Activated CD8-positive, alpha-beta memory T cell treated with anti-CD3 and anti-CD28 coated beads for 1 hour (primary cell): ENCODE measurements around the gene ALDH3A1.

ENCODE experiments used
- DNase-seq, 2 donors: peaks; one replicate each; pipeline ENCODE4 v3.0.0-alpha.2; 2020; ENCODE audit warnings: low read depth in 1 of 2; ENCODE audit errors: extremely low read depth in 1 of 2

The ALDH3A1 gene

DNA sequence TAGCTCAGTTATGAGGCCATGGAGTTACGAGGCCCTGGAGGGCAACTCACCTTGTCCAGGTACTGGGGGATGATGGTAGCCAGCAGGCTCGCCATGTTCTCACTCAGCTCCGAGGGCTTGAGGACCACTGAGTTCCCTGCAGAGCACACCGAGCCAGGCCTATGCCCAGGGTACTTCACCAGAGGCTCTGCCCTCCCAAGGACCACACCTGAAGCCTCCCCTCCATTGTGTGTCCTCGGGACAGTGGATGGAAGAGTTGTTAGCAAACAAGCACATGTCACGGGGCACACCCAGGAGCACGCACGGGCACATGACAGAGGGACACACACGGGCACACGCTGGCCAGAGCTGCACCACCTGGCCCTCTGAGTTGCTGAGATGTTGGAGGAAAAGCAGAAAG is 5.6 kb downstream of the ALDH3A1 start:
- DNase-seq: no peak

DNA sequence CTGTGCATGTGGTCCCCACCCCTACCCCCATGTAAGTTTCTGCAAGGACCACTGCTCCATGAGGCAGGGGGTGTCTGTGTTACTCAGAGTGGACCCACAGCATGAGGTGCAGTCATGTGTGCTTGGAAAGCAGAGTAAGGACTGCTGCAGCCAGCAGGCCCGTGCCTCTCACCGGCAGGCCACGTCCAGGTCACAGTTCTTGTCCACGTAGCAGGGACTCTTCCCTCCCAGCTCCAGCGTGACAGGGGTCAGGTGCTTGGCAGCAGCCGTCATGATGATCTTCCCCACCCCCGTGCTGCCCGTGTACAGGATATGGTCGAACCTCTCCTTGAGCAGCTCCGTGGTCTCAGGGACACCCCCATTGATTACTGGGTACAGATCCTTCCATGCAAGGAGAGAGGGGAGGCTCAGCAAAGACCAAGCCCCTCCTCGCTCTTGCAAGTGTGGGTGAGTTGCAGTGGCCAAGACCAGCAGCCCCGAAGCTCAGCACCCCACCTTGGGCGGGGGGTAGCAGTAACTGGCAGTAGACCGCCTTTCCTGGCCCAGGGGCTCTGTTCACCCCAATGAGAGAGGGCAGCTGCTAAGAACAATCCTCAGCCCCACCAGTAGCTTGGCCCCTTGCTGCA is 6.2 kb downstream of the ALDH3A1 start:
- DNase-seq: no peak

- DNase-seq: no peak
Measured at GRCh38 chr17:19740933-19741332, 7.2 kb downstream of the ALDH3A1 start.

DNA sequence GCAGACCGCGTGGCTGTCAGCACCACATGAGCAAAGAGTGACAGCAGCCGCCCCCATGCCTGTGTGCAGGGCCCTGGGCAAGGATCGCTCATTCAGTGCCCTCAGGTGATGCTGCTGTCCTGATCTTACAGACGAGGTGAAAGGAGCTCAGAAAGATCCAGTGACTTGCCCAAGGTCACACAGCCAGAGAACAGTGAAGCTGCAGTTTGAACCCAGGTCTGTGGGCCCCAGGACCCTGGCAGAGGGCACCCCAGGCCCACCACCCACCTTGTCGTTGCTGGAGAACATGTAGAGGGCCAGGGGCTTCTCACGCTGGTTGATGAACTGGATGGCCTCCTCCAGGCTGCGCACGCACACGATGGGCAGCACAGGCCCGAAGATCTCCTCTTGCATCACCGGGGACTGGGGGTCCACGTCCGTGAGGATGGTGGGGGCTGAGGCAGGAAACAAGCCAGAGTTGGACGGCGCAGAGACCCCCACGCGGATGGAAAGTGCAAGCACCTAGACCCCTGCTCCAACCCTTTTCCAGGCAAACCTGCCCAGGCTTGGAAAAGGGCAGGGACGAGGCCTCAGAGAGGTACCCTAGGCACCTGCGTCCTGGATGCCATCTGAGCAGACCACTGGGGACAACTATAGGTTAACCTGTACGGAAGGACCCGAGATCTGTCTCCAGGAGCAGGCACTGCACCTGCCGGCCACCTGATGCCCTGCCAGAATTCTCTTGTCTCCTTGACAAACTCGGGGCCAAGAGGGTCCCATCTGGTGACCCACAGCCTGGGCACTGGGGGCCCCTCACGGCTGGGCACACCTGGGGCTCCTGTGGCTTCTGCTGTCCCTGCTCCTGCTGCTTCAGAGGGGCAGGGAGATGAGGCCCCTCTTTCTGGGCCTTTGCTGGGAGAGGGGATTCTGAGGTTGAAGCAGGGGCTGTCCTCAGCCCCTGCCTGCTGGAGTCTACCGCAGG is 8.6 kb downstream of the ALDH3A1 start:
- no peak for DNase-seq

DNA sequence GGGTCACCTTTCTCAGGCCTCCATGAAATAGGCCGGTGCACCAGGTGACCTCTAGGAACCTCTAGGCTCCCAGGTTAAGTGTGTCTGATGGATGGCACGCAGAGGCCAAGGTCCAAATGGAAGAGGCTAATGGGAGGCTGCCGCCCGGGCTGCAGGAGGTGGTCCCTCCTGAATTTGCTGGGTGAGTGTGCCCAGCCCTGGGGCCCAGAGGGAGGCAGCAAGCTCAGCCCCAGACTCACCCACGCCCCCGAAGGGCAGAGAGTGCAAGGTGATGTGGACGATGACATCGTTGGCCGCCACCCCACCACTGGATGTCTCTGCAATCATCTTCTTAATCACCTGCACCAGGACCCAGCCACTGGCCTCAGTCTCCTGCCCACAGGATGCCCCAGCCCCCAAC is 9.3 kb downstream of the ALDH3A1 start:
- no peak for DNase-seq

DNA sequence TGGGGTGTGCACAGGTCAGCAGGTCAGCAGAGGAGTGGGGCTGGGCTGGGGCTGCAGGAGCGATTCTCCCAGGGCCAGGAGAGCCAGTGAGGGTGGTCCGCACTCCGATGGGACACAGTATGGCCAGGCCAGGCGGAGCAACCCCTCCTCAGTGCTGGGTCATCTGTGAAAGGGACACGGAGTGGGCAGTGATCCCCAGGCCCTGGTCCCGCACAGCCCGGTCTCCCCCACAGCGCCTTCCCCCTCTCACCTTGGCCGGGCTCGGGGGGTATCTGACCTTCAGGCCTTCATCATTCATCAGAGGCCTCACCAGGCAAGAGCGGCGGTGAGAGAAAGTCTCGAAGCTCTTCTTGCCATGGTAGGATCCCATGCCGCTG is 10.0 kb downstream of the ALDH3A1 start:
- no peak for DNase-seq

GRCh38 chr17:19737305-19738072 is 10.6 kb downstream of the ALDH3A1 start:
- DNase-seq: no peak

GRCh38 chr17:19736071-19736470 is 12.0 kb downstream of the ALDH3A1 start:
- DNase-seq: no peak

- DNase-seq: no peak
Measured at GRCh38 chr17:19733953-19734526, 14.1 kb downstream of the ALDH3A1 start.

DNA sequence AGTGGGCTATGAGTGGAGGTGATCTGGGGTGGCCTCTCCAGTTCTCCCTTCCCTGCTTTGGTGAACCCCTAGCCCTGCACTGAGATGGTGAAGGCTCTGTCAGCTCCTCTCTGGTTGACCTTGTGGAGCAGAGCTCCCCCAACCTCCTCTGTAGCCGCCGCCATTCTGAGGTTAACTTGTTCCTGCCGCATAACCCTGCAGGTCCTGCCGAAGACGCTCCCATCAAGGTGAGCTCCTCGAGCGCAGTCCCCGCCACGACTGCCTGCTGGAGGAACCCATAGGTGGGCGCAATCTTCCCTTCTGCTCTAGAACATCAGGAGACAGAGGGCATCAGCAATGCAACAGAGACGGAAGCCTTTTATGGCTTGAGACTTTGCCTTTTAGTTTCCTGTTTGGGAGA is 16.5 kb downstream of the ALDH3A1 start:
- DNase-seq: no peak

DNA sequence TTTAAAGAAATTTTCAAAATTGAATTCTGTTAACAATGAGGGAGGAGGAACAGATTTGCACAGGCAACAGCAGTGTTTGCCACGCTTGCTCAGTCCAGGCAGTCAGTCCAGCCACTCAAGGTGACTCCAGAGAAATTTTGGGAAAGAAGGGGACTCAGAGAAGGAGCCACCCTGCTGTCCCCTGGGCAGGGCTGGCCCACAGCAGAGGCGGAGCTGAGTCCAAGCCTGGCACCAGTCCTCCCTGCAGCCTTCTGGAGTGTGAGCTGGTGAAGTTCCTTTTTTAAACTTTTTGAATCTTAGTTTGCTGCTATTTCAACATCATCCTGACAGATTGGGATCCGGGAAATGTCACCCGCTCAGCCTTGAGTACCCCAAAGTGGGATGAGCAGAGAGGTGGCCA is 17.3 kb downstream of the ALDH3A1 start:
- no peak for DNase-seq

DNA sequence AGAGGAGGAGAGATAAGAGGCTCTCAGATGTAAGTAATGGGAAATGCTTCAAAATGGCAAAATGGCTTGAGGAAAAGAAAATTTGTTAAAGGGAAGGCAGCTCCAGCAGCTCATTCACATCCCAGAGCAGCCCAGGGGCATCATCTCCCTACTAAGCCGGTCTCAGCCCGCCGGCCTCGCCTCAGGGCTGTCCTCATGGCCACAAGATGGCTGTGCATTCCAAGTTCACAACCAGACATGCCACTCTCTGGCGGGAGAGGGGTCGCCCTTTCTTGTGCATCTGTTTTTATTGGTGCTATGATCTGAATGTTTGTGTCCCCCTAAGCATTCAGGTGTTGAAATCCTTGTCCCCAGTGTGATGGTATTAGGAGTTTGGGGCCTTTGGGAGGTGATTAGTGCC is 18.2 kb downstream of the ALDH3A1 start:
- no peak for DNase-seq

GRCh38 chr17:19728084-19728495 is 20.0 kb downstream of the ALDH3A1 start:
- DNase-seq: no peak

DNA sequence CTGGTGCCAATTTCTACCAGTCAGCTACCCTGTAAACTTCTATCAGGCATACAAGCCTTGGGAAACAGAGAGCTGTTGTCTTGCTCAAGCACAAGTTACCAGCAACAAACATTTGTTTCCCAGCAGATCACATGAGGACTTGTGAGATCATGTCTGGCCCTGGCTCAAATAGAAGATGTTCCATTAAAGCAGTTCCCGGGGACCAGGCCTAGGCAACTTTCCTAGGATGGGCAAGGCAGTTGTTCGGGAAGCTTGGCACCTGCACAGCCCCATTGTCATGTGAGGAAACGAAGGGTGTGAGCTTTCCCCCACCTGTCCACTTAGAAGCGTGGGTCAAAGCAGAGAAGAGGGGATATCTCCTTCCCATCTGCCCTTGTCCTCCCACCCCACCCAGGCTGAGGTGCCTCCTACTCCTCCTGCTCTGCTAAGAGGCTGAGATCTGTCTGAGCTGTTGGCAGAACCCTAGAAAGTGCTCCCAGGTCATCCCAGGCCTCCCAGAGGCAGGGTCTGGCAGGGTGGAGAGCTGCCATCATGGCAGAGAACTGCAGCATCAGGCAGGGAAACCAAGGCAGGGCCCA is 20.5 kb downstream of the ALDH3A1 start:
- DNase-seq: no peak

DNA sequence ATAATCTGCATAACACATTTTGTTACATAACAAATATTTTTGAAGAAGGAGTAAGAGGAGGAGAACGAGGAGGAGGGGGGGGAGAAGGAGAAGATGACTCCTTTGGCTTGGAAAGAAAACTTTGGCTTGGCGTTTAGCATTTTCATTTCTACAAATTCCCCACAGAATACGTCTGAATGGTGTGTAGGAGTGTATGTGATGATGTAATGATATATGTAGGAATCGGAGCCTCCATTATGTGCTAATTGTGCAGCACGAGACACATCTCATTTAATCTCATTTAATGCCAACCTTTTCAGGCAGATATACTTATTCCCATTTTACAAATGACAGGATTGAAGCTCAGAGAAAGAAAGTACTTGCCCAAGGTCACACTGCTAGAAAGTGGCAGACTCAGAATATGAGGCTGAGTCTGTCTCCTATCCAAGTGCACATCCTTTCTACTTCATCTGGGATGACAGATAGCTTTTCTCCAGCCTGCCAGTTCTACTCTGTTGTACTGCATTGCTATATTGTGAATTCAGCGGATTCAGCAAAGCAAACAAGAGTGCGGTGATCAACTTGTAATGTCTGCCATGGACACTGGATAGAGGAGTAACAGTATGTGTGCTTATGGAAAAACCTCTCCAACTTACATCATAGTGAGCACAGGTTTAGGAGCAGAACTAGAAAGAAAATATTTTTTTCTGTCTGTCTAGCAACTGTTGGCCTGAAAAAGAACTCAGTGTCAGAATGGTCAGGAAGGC is 21.3 kb downstream of the ALDH3A1 start:
- DNase-seq: no peak

DNA sequence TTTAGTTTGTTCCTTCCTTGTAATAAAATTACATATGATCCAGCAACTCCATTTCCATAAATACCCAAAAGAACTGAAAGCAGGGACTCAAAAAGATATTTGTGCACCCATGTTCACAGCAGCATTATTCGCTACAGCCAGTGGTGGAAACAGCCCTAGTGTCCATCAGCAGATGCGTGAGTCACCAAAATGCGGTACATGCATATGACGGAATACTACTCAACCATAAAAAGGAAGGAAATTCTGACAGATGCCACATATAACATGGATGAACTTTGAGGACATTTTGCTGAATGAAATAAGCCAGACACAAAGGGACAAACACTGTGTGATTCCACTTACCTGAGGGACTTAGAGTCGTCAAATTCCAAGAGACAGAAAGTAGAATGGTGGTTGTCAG is 22.6 kb downstream of the ALDH3A1 start:
- no peak for DNase-seq

DNA sequence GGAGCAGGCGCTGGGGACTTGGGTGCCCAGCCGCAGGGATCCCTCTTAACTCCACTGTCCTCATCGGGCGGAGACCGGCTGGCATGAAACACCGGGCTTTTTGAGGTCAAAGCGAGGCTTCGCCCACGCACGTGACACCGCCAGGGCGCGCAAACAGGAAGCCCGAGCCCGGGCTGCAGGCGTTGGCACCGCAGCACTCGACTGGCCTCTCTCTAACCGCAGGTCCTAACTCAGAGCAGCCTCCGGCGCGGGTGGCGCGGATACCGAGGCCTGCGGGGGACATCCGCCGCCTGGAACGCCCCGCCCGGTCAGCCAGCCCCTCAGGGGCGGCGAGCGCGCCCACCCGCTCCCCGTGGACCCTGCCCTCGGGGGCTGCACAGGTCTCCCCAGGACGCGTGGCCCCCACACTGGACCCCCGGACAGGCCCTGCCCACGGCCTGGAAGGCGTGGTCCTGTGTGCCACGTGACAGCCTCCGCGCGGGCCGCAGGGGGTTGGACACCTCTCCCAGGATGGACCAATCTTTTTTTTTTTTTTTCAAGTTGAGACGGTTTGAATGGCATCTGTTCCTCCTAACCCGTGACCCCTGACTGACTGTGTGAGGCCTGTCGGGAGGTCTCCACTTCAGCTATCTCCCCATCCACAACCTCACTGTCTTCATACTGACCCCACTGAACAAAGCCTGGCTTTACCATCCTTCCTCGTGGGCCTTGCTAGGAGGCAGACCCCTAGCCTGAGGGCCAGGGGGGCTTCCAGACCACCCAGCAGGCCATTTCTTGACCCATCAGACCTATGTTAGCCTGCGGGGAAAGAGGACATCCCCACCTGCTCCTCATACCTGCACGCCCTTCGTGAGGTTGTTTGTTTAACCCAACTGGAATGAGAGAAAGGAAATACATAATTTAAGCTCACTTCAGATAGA is 23.3 kb downstream of the ALDH3A1 start:
- DNase-seq: peak in 1 of 2 donors; percentile 11

- DNase-seq: no peak
Measured at GRCh38 chr17:19723964-19724363, 24.1 kb downstream of the ALDH3A1 start.
